ENCODE data around the gene PFDN1. TPM values are rescaled to one million over a fixed set of nuclear protein-coding genes. Genes with fewer than 3 reads are reported as not detected.

Gene PFDN1
- total and polyA plus RNA-seq, 9 of the 15 experiments (the other 6 are each of a cell fraction or from before 2014, with no cell fraction given): 45.5 to 215 (median 78.0) TPM

GRCh38 chr5:140217299-140218026 lies 85.4 kb downstream of the PFDN1 start:
- Histone ChIP-seq H3K9me1 (ENCODE audit: control insufficient read depth, insufficient read depth, low read length) (no peaks in the 10 kb centered on the region), H3K9ac (ENCODE audit: insufficient read depth in 1 of 2, low read depth in 2 of 2, low read length in 2 of 2) (peak overlapping the region; percentile 15 to 72; a peak in 3 of 4 replicates), H3K79me2 (ENCODE audit: control insufficient read depth, insufficient read depth, low read length) (peaks cover 85% of the 10 kb centered on the region), H3K27ac (ENCODE audit: extremely low read depth, low read depth, low read length) (peak overlapping the region; percentile 95), H3K4me1 (replicated peaks in 1 of 2; ENCODE audit: control insufficient read depth in 2 of 2, insufficient read depth in 2 of 2, low read length in 2 of 2) (peaks cover 42 to 90% of the 10 kb centered on the region in 2 experiments), H4K20me1 (replicated peaks; ENCODE audit: control insufficient read depth, insufficient read depth, low read length) (no peaks in the 10 kb centered on the region), H2AFZ (ENCODE audit: low read depth, low read length) (no peak overlapping the region), H3K36me3 (ENCODE audit: control insufficient read depth, insufficient read depth, low read length) (peaks cover 24% of the 10 kb centered on the region), H3K9me3 (replicated peaks; ENCODE audit: control insufficient read depth, insufficient read depth, low read depth, low read length) (no peaks in the 10 kb centered on the region), H3K4me2 (ENCODE audit: insufficient read depth, low read length) (peak overlapping the region; percentile 71), H3K4me3 (no peak overlapping the region), H3K27me3 (ENCODE audit: control insufficient read depth in 2 of 2, insufficient read depth in 2 of 2, low read length in 2 of 2) (no peaks in the 10 kb centered on the region)
- ChIA-PET POLR2A (interaction anchor here (0.6 to 4.0 kb wide), 10 partner anchors 7 to 800 kb away, joined by 3 to 18 read pairs (median 3); partner anchors contain the start of gene SRA1), CTCF (ENCODE audit: low intra/inter-chr PET ratio) (no interaction called here)
- ATAC-seq: peak; percentile 78
- peak; percentile 70 to 89 (median 80) for DNase-seq (ENCODE audit: extremely low read depth in 1 of 4, low spot score in 3 of 4)
- intact Hi-C loops (cut with micrococcal nuclease) (no loop called here), in situ Hi-C loops (cut with MboI) (no loop called here)
- no TSS peak for BruUV-seq (replicated peaks)
- 0% methylated on average over 1 of the region's 1 CpG for WGBS (ENCODE audit: insufficient coverage, low coverage, missing lambda C conversion rate)
- peak; percentile 92 for FAIRE-seq
- 0 out of 2 replicates have a peak, but pooled peaks have one; percentile 17 for TF ChIP-seq MAFG (tag; conservative IDR thresholded peaks at IDR 0.05)
- TF ChIP-seq ZNF175 (CRISPR knock-in tag; IDR thresholded peaks at IDR 0.05; ENCODE audit: low read depth): peak; percentile 94
- peak; percentile 83 for TF ChIP-seq ZNF592 (IDR thresholded peaks at IDR 0.05)
- TF ChIP-seq XRCC5 (IDR thresholded peaks at IDR 0.05; ENCODE audit: low read depth, low read length): no peak
- TF ChIP-seq NFE2 (IDR thresholded peaks at IDR 0.05; ENCODE audit: low read depth): no peak
- peak; percentile 84; the same call in 1 of the 2 replicates for TF ChIP-seq MTA3 (IDR thresholded peaks at IDR 0.05; ENCODE audit: borderline replicate concordance)
- TF ChIP-seq CHCHD3 (CRISPR knock-in tag; IDR thresholded peaks at IDR 0.05): no peak
- peak; percentile 79 for TF ChIP-seq CREM (IDR thresholded peaks at IDR 0.05; ENCODE audit: low read depth)
- TF ChIP-seq MTA2 (IDR thresholded peaks at IDR 0.05; ENCODE audit: low read depth): peak; percentile 94
- no peak for TF ChIP-seq NFYB (IDR thresholded peaks at IDR 0.05; ENCODE audit: extremely low read depth, insufficient read length)
- peak; percentile 88 for TF ChIP-seq GATA2 (CRISPR knock-in tag; IDR thresholded peaks at IDR 0.05)
- TF ChIP-seq ZBED1 (IDR thresholded peaks at IDR 0.05): 0 out of 2 replicates have a peak, but pooled peaks have one; percentile 22
- peak; percentile 79; the same call in 1 of the 2 replicates for TF ChIP-seq MBD2 (IDR thresholded peaks at IDR 0.05; ENCODE audit: borderline replicate concordance, low read depth)
- TF ChIP-seq ZNF431 (CRISPR knock-in tag; IDR thresholded peaks at IDR 0.05): no peak
- peak; percentile 74 for TF ChIP-seq PKNOX1 (IDR thresholded peaks at IDR 0.05)
- TF ChIP-seq ZNF395 (CRISPR knock-in tag; IDR thresholded peaks at IDR 0.05): peak; percentile 71
- 0 out of 2 replicates have a peak, but pooled peaks have one; percentile 14 for TF ChIP-seq ZNF311 (CRISPR knock-in tag; IDR thresholded peaks at IDR 0.05)

Measured in K562 (cell line).